Measurements from ENCODE around the gene TENT5C.

DNA sequence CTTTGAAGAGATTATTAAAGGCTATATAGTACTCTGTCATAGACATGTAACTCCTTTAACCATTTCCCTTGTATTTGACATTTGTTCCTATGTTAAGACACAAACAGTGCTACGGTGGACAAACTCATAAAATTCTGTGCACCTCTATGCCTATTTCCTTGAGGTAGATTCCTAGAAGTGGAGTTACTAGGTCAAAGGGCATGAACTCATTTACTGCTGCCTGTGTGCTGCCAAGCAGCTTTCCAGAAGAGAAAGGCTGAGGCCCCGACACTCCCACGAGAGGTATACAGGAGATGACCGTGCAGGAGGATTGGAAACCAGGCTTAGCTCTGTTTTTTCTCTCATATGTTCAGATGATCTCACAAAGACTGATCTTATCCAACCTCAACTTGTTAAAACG, 34.4 kb upstream of the TENT5C start:
- TF ChIP-seq HDAC6 (IDR thresholded peaks at IDR 0.05; ENCODE audit: low read depth, low read length) = no peak
- TF ChIP-seq SNRNP70 (IDR thresholded peaks at IDR 0.05; ENCODE audit: low read depth, low read length) = no peak

Measured in HepG2 (cell line).